GM10248 (cell line): ENCODE data around the gene MYL12A.

Experiments used
- CTCF ChIA-PET: fragments of 300-600 bp; sonication (Branson Sonifier 250); formaldehyde crosslinking; extraction: SDS; loops from one replicate; lab custom pipeline; 2021; ENCODE audit warnings: antibody characterized with exemption; lab: Yijun Ruan, JAX
- POLR2A ChIA-PET: fragments of 350-650 bp; sonication (Branson Sonifier 250); formaldehyde crosslinking; extraction: SDS; loops from one replicate; lab custom pipeline; 2020; ENCODE audit warnings: antibody characterized with exemption; lab: Yijun Ruan, JAX
- DNase-seq: peaks from one replicate; pipeline ENCODE4 v3.0.0; 2012; ENCODE audit errors: extremely low spot score
- TF ChIP-seq, protein P1 (sequence below): IDR thresholded peaks from 2 replicates; pipeline ENCODE4 v1.5.1; 2012; ENCODE audit warnings: mild to moderate bottlenecking, low read depth; ENCODE audit errors: extremely low read depth, missing control alignments, control extremely low read depth

MYL12A gene

GRCh38 chr18:3245853-3246634 is 1.6 kb upstream of the MYL12A start:
- DNase-seq: peak; percentile 78
- TF ChIP-seq, protein P1, sequence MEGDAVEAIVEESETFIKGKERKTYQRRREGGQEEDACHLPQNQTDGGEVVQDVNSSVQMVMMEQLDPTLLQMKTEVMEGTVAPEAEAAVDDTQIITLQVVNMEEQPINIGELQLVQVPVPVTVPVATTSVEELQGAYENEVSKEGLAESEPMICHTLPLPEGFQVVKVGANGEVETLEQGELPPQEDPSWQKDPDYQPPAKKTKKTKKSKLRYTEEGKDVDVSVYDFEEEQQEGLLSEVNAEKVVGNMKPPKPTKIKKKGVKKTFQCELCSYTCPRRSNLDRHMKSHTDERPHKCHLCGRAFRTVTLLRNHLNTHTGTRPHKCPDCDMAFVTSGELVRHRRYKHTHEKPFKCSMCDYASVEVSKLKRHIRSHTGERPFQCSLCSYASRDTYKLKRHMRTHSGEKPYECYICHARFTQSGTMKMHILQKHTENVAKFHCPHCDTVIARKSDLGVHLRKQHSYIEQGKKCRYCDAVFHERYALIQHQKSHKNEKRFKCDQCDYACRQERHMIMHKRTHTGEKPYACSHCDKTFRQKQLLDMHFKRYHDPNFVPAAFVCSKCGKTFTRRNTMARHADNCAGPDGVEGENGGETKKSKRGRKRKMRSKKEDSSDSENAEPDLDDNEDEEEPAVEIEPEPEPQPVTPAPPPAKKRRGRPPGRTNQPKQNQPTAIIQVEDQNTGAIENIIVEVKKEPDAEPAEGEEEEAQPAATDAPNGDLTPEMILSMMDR: peak; percentile 94
- ChIA-PET POLR2A (interaction anchor here (1.2 to 1.9 kb wide), 2 partner anchors 68 to 251 kb away, joined by 3 to 5 read pairs; no protein-coding TSS in a partner anchor), CTCF (interaction anchor here (0.6 to 4.7 kb wide), 73 partner anchors 8 to 499 kb away, joined by 3 to 73 read pairs (median 5); partner anchors contain the start of genes MYL12B and MYOM1)

DNA sequence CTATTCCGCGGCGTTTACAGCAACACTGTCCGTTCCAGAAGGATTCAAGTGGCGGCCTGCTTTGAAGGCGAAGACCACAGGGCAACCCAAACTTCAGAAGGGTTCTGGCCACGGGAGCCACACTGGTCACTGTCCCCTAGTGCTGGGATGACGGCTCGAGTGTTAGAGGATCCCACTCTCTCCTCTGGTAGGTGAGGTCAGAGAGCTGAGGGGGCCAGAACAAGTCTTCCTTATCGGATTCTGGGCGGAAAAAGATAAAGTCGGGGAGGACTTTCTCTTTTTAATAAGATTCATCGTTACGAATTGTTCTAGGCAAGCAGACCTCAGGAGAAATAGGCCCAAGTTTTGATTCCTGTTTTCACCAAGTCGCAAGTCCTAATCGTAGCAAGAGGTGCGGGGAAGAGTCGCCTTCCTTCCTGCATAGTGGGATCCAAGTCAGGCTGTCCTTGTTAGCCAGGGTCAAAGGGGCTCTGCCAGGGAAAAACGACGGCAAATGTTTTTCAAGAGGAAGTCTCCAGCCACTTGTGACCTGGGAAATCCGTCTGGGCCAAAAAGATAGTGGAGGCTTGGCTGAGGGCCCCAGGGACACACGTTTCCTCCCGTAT is 864 bp upstream of the MYL12A start:
- CTCF ChIA-PET: interaction anchor here (0.7 to 4.7 kb wide), 63 partner anchors 9 to 500 kb away, joined by 3 to 73 read pairs (median 6); partner anchors contain the start of genes MYL12B and MYOM1
- TF ChIP-seq, protein P1: no peak
- POLR2A ChIA-PET: interaction anchor here (1.2 to 1.9 kb wide), 2 partner anchors 69 to 252 kb away, joined by 3 to 5 read pairs; no protein-coding TSS in a partner anchor
- no peak for DNase-seq

- CTCF ChIA-PET: interaction anchor here (0.8 to 4.7 kb wide), 9 partner anchors 8 to 418 kb away, joined by 3 to 42 read pairs (median 3); no protein-coding TSS in a partner anchor
- no peak for DNase-seq
- POLR2A ChIA-PET: interaction anchor here (0.5 to 1.1 kb wide), 3 partner anchors 8 to 234 kb away, joined by 3 read pairs; no protein-coding TSS in a partner anchor
- TF ChIP-seq, protein P1: no peak
These were observed 559 bp downstream of the MYL12A start for GRCh38 chr18:3248062-3248657.

GRCh38 chr18:3248658-3249359 is 1.2 kb downstream of the MYL12A start:
- peak; percentile 42 for DNase-seq
- ChIA-PET POLR2A (interaction anchor here (0.5 kb wide), 1 partner anchor 12 kb away, joined by 3 read pairs; no protein-coding TSS in a partner anchor), CTCF (interaction anchor here (1.0 to 4.7 kb wide), 5 partner anchors 69 to 286 kb away, joined by 3 to 42 read pairs (median 3); no protein-coding TSS in a partner anchor)
- TF ChIP-seq, protein P1: no peak

DNA sequence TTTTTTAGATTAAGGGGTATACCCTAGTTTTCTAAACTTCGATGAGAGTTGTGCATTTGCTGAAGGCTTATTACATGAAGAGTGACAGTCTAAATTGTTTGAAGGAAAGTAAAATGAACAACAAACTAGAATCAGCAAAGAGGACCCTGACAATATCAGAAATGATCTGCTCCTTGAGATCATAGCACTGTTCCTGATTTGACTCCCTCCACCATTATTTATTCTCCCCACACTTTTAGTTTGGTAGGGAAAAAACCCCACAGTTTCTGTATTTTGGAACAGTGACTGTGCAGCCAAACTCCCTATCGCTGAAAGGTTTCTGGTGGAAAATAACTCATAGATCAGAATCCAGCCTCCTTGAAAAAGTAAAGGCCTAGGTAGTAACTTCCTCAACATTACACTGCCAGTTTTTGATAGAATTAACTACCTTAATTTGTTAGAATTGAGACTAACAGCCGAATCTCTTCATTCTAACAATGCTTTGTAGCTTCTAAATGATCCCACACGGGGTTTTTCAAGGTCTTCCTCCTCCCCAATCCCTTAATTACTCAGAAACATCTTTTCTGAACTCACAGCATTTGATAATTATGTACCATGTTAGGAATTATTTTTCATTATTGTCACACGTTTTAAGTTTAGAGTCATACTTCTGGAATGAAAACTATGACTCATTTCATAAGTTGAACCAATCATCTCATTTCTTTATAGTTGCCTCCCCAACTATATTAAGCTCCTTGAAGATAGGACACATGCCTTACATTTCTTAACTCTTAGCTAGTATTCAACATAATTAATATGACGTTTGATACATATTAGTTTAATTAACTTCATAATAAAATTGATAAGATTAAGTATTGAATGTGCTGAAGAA is 2.9 kb downstream of the MYL12A start:
- POLR2A ChIA-PET: no interaction called here
- TF ChIP-seq, protein P1: no peak
- DNase-seq: no peak
- CTCF ChIA-PET: interaction anchor here (0.7 to 2.6 kb wide), 9 partner anchors 11 to 416 kb away, joined by 3 to 10 read pairs (median 5); no protein-coding TSS in a partner anchor
